Naive B cell (primary cell): ENCODE results near the gene KRTAP12-3. TPM values are rescaled to one million over a fixed set of nuclear protein-coding genes. Genes with fewer than 3 reads are reported as not detected.

ENCODE experiments used
- ATAC-seq, 2 donors: fragments of 150-1000 bp; cut with Tn5 transposase; 2 replicates each; pipeline ENCODE4 v1.10.0; 2021; ENCODE audit warnings: low read depth in 2 of 2, mild to moderate bottlenecking in 2 of 2, moderate library complexity in 2 of 2
- DNase-seq: peaks from one replicate; pipeline ENCODE4 v3.0.0; 2022
- H3K27ac Mint-ChIP-seq, 6 donors: one replicate each; pipeline ENCODE4 v1.8.0; 2020 to 2022; ENCODE audit warnings: mild to moderate bottlenecking in 6 of 6, mixed read lengths in 6 of 6, moderate library complexity in 5 of 6, inconsistent platforms in 2 of 6
- H3K27me3 Mint-ChIP-seq, 3 donors: one replicate each; pipeline ENCODE4 v1.8.0; 2021 to 2022; ENCODE audit warnings: mixed read lengths in 3 of 3, mild to moderate bottlenecking in 1 of 3
- H3K36me3 Mint-ChIP-seq, 2 donors: one replicate each; pipeline ENCODE4 v1.8.0; 2020 to 2022; ENCODE audit warnings: mixed read lengths in 2 of 2, inconsistent platforms in 1 of 2, mild to moderate bottlenecking in 1 of 2
- H3K4me1 Mint-ChIP-seq, 3 donors: one replicate each; pipeline ENCODE4 v1.8.0; 2020 to 2022; ENCODE audit warnings: mixed read lengths in 3 of 3, inconsistent platforms in 1 of 3, mild to moderate bottlenecking in 1 of 3, moderate library complexity in 1 of 3
- H3K4me3 Mint-ChIP-seq, 8 donors: one replicate each; pipeline ENCODE4 v1.8.0; 2020 to 2022; ENCODE audit warnings: mild to moderate bottlenecking in 8 of 8, mixed read lengths in 8 of 8, moderate library complexity in 8 of 8, inconsistent platforms in 2 of 8
- H3K9me3 Mint-ChIP-seq, 7 donors: one replicate each; pipeline ENCODE4 v1.8.0; 2020 to 2022; ENCODE audit warnings: mixed read lengths in 7 of 7, mild to moderate bottlenecking in 5 of 7, inconsistent platforms in 2 of 7, moderate library complexity in 1 of 7
- polyA plus RNA-seq, 6 donors: library from polyadenylated mRNA; unstranded; fragments of 300-500 nt; fragmentation: Illumina TruSeq; gene quantifications; one replicate each; pipeline ENCODE4 v1.2.3, GENCODE V29; 2021; ENCODE audit warnings: low read depth in 6 of 6

The KRTAP12-3 gene
- polyA plus RNA-seq, 6 donors from 2014 or later = not detected

DNA sequence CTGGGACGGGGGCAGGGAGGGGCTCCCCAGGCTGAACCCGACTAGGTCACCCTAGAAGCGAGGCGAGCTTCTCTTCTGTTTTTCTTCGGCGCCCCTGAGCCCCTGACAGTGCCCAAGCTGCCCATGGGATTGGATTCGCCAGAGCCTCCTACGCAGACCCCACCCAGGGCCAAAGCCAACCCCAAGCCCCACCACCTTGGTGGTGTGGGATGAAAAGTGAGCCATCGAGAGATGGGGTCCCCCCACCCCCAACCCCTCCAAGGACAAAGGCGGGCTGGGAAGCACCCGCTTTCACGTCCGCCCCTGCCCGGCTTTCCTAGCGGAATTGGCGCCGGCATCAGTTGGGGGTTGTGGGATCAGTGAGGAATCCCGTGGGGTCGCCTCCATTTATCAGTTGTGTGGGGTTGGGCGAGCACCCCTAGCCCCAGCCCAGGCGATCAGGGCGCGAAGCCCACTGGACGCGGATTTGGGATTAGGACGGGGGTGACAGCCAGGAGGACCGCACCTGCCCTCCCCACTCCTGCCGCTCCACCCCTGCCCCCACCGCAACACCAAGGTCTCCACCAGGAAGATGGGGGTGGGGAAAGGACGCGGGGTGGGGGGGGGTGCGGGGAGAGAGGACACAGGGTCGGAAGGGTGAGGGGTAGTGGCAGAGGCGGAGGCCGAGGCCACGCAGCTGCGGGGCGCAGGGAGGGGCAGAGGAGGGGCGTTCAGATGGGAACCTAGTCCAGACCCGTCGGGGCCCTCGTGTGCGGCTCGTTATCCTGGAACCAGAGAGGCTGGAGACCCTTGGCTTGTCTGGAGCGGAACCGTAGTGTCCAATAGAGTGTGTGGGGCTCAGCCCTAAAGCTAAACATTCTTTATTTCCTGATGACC, 49.2 kb downstream of the KRTAP12-3 start:
- no peak for DNase-seq
- no peak for ATAC-seq
- Mint-ChIP-seq H3K9me3 (peaks cover 0 to 28% (median 16%) of the 10 kb centered on the region in 7 donors), H3K4me1 (peaks cover 0 to 21% (median 10%) of the 10 kb centered on the region in 3 donors), H3K27ac (no peak overlapping the region), H3K4me3 (peak overlapping the region in 1 of 8 donors; percentile 37), H3K27me3 (peaks cover 27 to 97% (median 84%) of the 10 kb centered on the region in 3 donors), H3K36me3 (peaks cover 0 to 21% of the 10 kb centered on the region in 2 donors)

Other genes with a start within 250 kb of the KRTAP12-3 start
- gene LRRC3, start 202.4 kb upstream of the KRTAP12-3 start, polyA plus RNA-seq = 1 to 10 TPM in 1 of 6 donors, under 1 TPM in 5; 0.12 to 2.0 (median 0.64) TPM
- gene KRTAP10-1, start 117.7 kb upstream of the KRTAP12-3 start, polyA plus RNA-seq = not detected
- gene KRTAP10-2, start 106.4 kb upstream of the KRTAP12-3 start, polyA plus RNA-seq = not detected
- not detected for gene KRTAP10-3, start 99.1 kb upstream of the KRTAP12-3 start, polyA plus RNA-seq
- not detected for gene KRTAP10-4, start 84.2 kb upstream of the KRTAP12-3 start, polyA plus RNA-seq
- not detected for gene KRTAP10-5, start 77.3 kb upstream of the KRTAP12-3 start, polyA plus RNA-seq
- not detected for gene KRTAP10-6, start 65.4 kb upstream of the KRTAP12-3 start, polyA plus RNA-seq
- gene KRTAP10-7, start 57.3 kb upstream of the KRTAP12-3 start, polyA plus RNA-seq = not detected
- not detected for gene KRTAP10-8, start 45.9 kb upstream of the KRTAP12-3 start, polyA plus RNA-seq
- not detected for gene KRTAP10-9, start 30.8 kb upstream of the KRTAP12-3 start, polyA plus RNA-seq
- gene KRTAP10-10, start 20.6 kb upstream of the KRTAP12-3 start, polyA plus RNA-seq = not detected
- not detected for gene KRTAP10-11, start 11.5 kb upstream of the KRTAP12-3 start, polyA plus RNA-seq
- not detected for gene KRTAP12-4, start 3.3 kb upstream of the KRTAP12-3 start, polyA plus RNA-seq
- gene KRTAP12-2, start 9.0 kb downstream of the KRTAP12-3 start, polyA plus RNA-seq = not detected
- gene KRTAP12-1, start 24.2 kb downstream of the KRTAP12-3 start, polyA plus RNA-seq = not detected
- not detected for gene KRTAP10-12, start 39.2 kb downstream of the KRTAP12-3 start, polyA plus RNA-seq
- gene TSPEAR, start 53.6 kb downstream of the KRTAP12-3 start, polyA plus RNA-seq = not detected
- 10 to 100 TPM; 53.8 to 72.5 (median 59.5) TPM for gene UBE2G2, start 143.9 kb downstream of the KRTAP12-3 start, polyA plus RNA-seq
- gene SUMO3, start 160.1 kb downstream of the KRTAP12-3 start, polyA plus RNA-seq = 100 to 1,000 TPM in 1 of 6 donors, 10 to 100 TPM in 5; 71.2 to 100 (median 79.5) TPM
- gene PTTG1IP, start 215.8 kb downstream of the KRTAP12-3 start, polyA plus RNA-seq = 10 to 100 TPM; 28.1 to 43.5 (median 36.1) TPM